WI38 (cell line): ENCODE data around the gene NKD1.

Experiments
- H3K4me3 ChIP-seq: 2 replicates; pipeline ENCODE4 v1.5.1; 2011; ENCODE audit warnings: low read depth, mild to moderate bottlenecking, control low read depth, low read length
- CTCF ChIP-seq: IDR thresholded peaks from 2 replicates; pipeline ENCODE4 v1.5.1; 2012; ENCODE audit warnings: low read depth, mild to moderate bottlenecking, control low read depth, low read length

The NKD1 gene

GRCh38 chr16:50607051-50607431, 58.8 kb downstream of the NKD1 start:
- no peak overlapping the region for H3K4me3 ChIP-seq

GRCh38 chr16:50607447-50607846, 59.3 kb downstream of the NKD1 start:
- TF ChIP-seq CTCF: no peak
- H3K4me3 ChIP-seq: no peak overlapping the region

More at GRCh38 chr16:50607051-50607431, 58.8 kb downstream of the NKD1 start:
- no peak for TF ChIP-seq CTCF

GRCh38 chr16:50607970-50608557, 59.9 kb downstream of the NKD1 start:
- no peak for TF ChIP-seq CTCF
- H3K4me3 ChIP-seq: no peak overlapping the region

- no peak overlapping the region for H3K4me3 ChIP-seq
Observed at GRCh38 chr16:50609049-50609448, 60.9 kb downstream of the NKD1 start.

GRCh38 chr16:50609471-50609870, 61.3 kb downstream of the NKD1 start:
- no peak overlapping the region for H3K4me3 ChIP-seq
- TF ChIP-seq CTCF: no peak

More at GRCh38 chr16:50609049-50609448, 60.9 kb downstream of the NKD1 start:
- no peak for TF ChIP-seq CTCF

GRCh38 chr16:50610331-50611262, 62.4 kb downstream of the NKD1 start:
- TF ChIP-seq CTCF: no peak
- H3K4me3 ChIP-seq: no peak overlapping the region

GRCh38 chr16:50611332-50611934, 63.2 kb downstream of the NKD1 start:
- H3K4me3 ChIP-seq: no peak overlapping the region
- TF ChIP-seq CTCF: no peak
